Measurements from ENCODE around the gene WNT7B. TPM values are rescaled to one million over a fixed set of nuclear protein-coding genes. Genes with fewer than 3 reads are reported as not detected.

WNT7B gene
- total and polyA plus RNA-seq, 8 donors = 0.16 to 1.3 (median 0.71) TPM

DNA sequence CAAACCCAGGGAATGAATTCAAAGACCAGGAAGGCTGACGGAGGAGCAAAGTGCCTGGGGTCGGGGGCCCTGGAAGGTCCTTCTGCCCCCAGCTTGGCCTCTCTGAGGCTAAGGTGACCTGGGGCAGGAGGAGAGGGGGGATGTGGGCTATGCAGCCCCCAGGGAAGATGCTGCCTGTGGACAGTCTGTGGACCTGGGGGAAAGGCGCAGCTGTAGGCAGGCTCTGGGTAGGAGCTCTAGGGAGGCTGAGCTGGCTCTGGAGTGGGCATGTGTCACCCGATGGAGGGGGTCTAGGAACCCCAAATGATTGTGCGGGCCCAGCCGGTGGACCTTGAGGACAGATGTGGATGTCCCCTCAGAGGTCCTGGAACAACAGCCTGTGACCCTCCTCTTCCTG, 42.8 kb downstream of the WNT7B start:
- intact Hi-C loops (cut with DNase I) = no loop called here
- TF ChIP-seq, protein P1, sequence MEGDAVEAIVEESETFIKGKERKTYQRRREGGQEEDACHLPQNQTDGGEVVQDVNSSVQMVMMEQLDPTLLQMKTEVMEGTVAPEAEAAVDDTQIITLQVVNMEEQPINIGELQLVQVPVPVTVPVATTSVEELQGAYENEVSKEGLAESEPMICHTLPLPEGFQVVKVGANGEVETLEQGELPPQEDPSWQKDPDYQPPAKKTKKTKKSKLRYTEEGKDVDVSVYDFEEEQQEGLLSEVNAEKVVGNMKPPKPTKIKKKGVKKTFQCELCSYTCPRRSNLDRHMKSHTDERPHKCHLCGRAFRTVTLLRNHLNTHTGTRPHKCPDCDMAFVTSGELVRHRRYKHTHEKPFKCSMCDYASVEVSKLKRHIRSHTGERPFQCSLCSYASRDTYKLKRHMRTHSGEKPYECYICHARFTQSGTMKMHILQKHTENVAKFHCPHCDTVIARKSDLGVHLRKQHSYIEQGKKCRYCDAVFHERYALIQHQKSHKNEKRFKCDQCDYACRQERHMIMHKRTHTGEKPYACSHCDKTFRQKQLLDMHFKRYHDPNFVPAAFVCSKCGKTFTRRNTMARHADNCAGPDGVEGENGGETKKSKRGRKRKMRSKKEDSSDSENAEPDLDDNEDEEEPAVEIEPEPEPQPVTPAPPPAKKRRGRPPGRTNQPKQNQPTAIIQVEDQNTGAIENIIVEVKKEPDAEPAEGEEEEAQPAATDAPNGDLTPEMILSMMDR (IDR thresholded peaks at IDR 0.05) = no peak
- Histone ChIP-seq H3K27me3 (no peaks in the 10 kb centered on the region), H3K9me3 (no peaks in the 10 kb centered on the region), H3K36me3 (no peaks in the 10 kb centered on the region), H3K4me1 (no peaks in the 10 kb centered on the region), H3K4me3 (no peak overlapping the region), H3K27ac (no peak overlapping the region)
- WGBS, 2 donors = 52 to 67% methylated on average over 6 of the region's 6 CpGs
- ATAC-seq (no peak), FAIRE-seq (no peak), DNase-seq (no peak)

DNA sequence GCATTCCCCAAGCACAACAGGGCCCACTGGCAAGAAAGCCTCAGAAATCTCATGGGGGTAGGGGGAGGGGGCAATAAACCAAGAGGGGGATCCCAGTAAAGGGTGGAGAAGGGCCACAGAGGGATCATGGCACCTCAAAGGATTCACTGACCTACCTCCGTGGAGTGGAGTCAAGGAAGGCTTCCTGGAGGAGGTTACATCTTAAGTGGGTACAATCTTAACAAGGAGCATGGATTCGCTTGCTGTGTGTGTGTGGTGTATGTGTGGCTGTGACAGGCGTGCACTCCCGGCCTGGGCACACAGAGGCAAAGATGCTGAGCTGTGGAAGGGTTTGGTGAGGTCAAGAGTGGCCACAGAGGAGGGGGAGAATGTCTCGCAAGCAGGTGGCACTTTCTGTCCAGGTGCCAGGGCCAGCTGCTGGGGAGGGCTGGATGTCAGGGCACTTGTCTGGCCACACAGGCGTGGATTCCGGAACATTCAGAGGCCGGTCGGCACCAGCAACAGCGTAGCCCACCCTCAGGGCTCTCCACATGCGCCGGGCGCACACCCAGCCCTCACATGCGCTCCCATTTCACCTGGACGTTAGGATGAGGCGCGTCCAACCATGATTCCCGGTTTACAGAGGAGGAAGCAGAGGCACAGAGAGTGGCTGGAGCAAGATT, 43.3 kb downstream of the WNT7B start:
- WGBS, 2 donors = 72 to 82% methylated on average over 18 of the region's 18 CpGs
- Histone ChIP-seq H3K36me3 (no peaks in the 10 kb centered on the region), H3K27me3 (no peaks in the 10 kb centered on the region), H3K4me3 (no peak overlapping the region), H3K9me3 (no peaks in the 10 kb centered on the region), H3K4me1 (no peaks in the 10 kb centered on the region), H3K27ac (no peak overlapping the region)
- DNase-seq (no peak), FAIRE-seq (no peak), ATAC-seq (no peak)
- TF ChIP-seq, protein P1 (IDR thresholded peaks at IDR 0.05) = no peak
- intact Hi-C loops (cut with DNase I) = no loop called here

DNA sequence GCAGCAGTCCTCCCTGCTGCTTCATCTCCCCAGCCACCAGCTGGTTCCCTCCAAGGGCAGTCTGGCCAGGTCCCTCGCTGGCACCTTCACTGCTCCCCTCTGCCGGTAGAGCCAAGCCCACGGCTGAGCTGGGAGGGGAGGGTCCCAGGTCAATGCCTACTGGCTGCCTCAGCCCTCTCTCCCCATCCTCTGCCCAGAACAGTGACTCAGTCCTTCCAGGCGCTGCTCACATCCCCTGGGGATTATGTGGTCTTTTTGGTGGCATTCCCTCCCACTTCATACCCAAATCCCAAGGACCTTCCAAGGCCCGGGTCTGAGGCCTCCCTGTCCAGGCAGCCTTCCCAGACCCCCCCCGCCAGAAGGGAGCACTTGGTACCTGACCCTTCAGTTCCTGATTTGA, 44.9 kb downstream of the WNT7B start:
- H3K27me3 ChIP-seq = no peaks in the 10 kb centered on the region
- no peaks in the 10 kb centered on the region for H3K36me3 ChIP-seq
- no peaks in the 10 kb centered on the region for H3K4me1 ChIP-seq
- ATAC-seq (no peak), FAIRE-seq (no peak), DNase-seq (no peak)
- no peak overlapping the region for H3K4me3 ChIP-seq
- TF ChIP-seq, protein P1 (IDR thresholded peaks at IDR 0.05) = no peak
- H3K27ac ChIP-seq = no peak overlapping the region
- intact Hi-C loops (cut with DNase I) = no loop called here
- 61 to 72% methylated on average over 6 of the region's 6 CpGs for WGBS, 2 donors
- no peaks in the 10 kb centered on the region for H3K9me3 ChIP-seq

DNA sequence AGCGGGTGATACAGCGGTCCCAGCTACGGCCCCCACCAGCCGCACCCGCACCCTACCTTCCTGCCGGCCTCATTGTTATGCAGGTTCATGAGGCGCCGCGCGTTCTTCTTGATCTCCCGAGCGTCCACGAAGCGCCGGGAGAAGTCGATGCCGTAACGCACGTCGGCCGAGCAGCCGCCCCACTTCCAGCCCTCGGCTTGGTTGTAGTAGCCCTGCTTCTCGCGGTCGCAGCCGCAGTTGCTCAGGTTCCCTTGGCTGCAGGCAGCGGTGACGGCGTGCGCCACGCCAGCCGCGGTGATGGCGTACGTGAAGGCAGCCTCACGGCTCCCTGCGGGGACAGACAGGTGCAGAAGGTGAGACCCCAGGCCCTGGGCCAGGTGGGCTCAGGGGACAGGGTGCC, 45.9 kb downstream of the WNT7B start:
- Histone ChIP-seq H3K36me3 (no peaks in the 10 kb centered on the region), H3K4me3 (no peak overlapping the region), H3K4me1 (no peaks in the 10 kb centered on the region), H3K9me3 (no peaks in the 10 kb centered on the region), H3K27ac (no peak overlapping the region), H3K27me3 (no peaks in the 10 kb centered on the region)
- 83 to 85% methylated on average over 38 of the region's 38 CpGs for WGBS, 2 donors
- DNase-seq (no peak), FAIRE-seq (no peak), ATAC-seq (no peak)
- TF ChIP-seq, protein P1 (IDR thresholded peaks at IDR 0.05) = no peak
- intact Hi-C loops (cut with DNase I) = no loop called here

DNA sequence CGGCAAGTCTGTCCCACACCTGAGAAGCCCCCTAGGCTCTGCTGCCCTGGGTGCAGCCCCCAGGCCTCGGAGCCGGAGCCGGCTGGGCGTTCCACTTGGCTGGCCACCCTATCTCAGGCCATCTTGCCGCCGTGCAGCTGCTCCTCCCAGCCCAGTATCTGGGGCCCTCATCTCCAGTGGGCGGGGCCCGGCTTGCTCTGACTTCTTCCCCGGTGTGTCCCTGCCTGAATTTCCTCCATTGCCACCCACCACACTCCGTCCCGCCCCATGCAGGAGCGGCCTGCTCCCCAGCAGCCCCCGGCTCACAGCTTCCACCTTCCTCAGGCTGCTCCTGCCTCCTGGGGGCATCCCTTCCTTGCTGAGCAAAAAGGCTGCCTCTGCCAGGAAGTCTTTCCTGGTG, 46.6 kb downstream of the WNT7B start:
- WGBS, 2 donors = 75 to 81% methylated on average over 14 of the region's 14 CpGs

More for the DNA sequence above, 46.6 kb downstream of the WNT7B start:
- DNase-seq (no peak), ATAC-seq (no peak), FAIRE-seq (no peak)
- TF ChIP-seq, protein P1 (IDR thresholded peaks at IDR 0.05) = no peak
- no peaks in the 10 kb centered on the region for H3K27me3 ChIP-seq
- H3K4me1 ChIP-seq = no peaks in the 10 kb centered on the region
- no peak overlapping the region for H3K27ac ChIP-seq
- H3K4me3 ChIP-seq = no peak overlapping the region
- H3K36me3 ChIP-seq = no peaks in the 10 kb centered on the region
- intact Hi-C loops (cut with DNase I) = no loop called here
- H3K9me3 ChIP-seq = no peaks in the 10 kb centered on the region

Measured in pancreas (tissue), 10 donors.